Endothelial cell of umbilical vein (primary cell): ENCODE results near the gene TGIF1. TPM values are rescaled to one million over a fixed set of nuclear protein-coding genes. Genes with fewer than 3 reads are reported as not detected.

Experiments used
- BruUV-seq: library from RNA; stranded (reverse); fragments of 400-500 nt; replicated peaks from 2 replicates; lab custom pipeline; 2021; lab: Mats Ljungman, UMichigan
- CTCF ChIA-PET: fragments of 300-600, 350-600 bp; sonication (Branson Sonifier 250); formaldehyde crosslinking; loops from one replicate; lab custom pipeline; 2021; ENCODE audit warnings: antibody characterized with exemption, inconsistent platforms; lab: Charles Lee
- POLR2A ChIA-PET: fragments of 300-600, 350-600 bp; sonication (Branson Sonifier 250); formaldehyde crosslinking; loops from one replicate; lab custom pipeline; 2021; ENCODE audit warnings: antibody characterized with exemption, inconsistent platforms; lab: Charles Lee
- DNase-seq: peaks from one replicate; pipeline ENCODE4 v3.0.0-alpha.2; 2011; ENCODE audit warnings: low read depth, low spot score
- FAIRE-seq: peaks from 2 replicates; lab custom pipeline; 2011; peaks lifted over from hg19 to GRCh38; lab: Jason Lieb, UNC
- H2AFZ ChIP-seq: 2 replicates; pipeline ENCODE4 v1.6.0; 2012; ENCODE audit warnings: low read depth, low read length, control low read depth, inconsistent platforms
- H3K27ac ChIP-seq: 2 replicates; pipeline ENCODE4 v1.5.1; 2011; ENCODE audit warnings: low read depth, mild to moderate bottlenecking, control low read depth, low read length, moderate library complexity; ENCODE audit not compliant: insufficient read depth
- H3K27me3 ChIP-seq, 2 experiments: 2 replicates each; pipeline versions ENCODE4 v1.6.0 to v1.6.1; 2011; ENCODE audit warnings: low read length in 2 of 2, mixed read lengths in 1 of 2; ENCODE audit not compliant: control insufficient read depth in 2 of 2, insufficient read depth in 2 of 2
- H3K36me3 ChIP-seq, 2 experiments: 2 replicates in 1 of 2; 3 replicates in 1 of 2; pipeline ENCODE4 v1.5.1; 2011; ENCODE audit warnings: low read length in 2 of 2, mild to moderate bottlenecking in 1 of 2, moderate library complexity in 1 of 2; ENCODE audit not compliant: control insufficient read depth in 2 of 2, insufficient read depth in 2 of 2; ENCODE audit errors: extremely low read depth in 1 of 2
- H3K4me1 ChIP-seq: 3 replicates; pipeline ENCODE4 v1.5.1; 2011; ENCODE audit warnings: mild to moderate bottlenecking, low read length; ENCODE audit not compliant: control insufficient read depth, insufficient read depth; ENCODE audit errors: extremely low read depth
- H3K4me2 ChIP-seq: 2 replicates; pipeline ENCODE4 v1.6.1; 2011; ENCODE audit warnings: low read length, control low read depth, mixed read lengths; ENCODE audit not compliant: insufficient read depth
- H3K4me3 ChIP-seq, 3 experiments: fragments of 200-600 bp in 1 of 3; sonication (generic), shearing (Covaris generic) in 1 of 3; replicated peaks in 1 of 3; 2 replicates each; pipeline ENCODE4 v1.5.1; 2011 to 2016; ENCODE audit warnings: control low read depth in 3 of 3, low read length in 3 of 3, mild to moderate bottlenecking in 2 of 3, inconsistent platforms in 1 of 3, low read depth in 1 of 3, moderate library complexity in 1 of 3; ENCODE audit not compliant: insufficient read depth in 1 of 3
- H3K79me2 ChIP-seq: 2 replicates; pipeline ENCODE4 v1.6.0; 2012; ENCODE audit warnings: low read length, inconsistent platforms; ENCODE audit not compliant: control insufficient read depth, insufficient read depth
- H3K9ac ChIP-seq: replicated peaks from 2 replicates; pipeline ENCODE3; 2011; ENCODE audit warnings: low read length, control low read depth; ENCODE audit not compliant: insufficient read depth; ENCODE audit errors: extremely low read depth
- H3K9me1 ChIP-seq: replicated peaks from 3 replicates; pipeline ENCODE4 v1.6.0; 2011; ENCODE audit warnings: mild to moderate bottlenecking, low read length; ENCODE audit not compliant: control insufficient read depth, insufficient read depth; ENCODE audit errors: extremely low read depth
- H3K9me3 ChIP-seq: replicated peaks from 2 replicates; pipeline ENCODE4 v1.5.1; 2012; ENCODE audit warnings: low read length, inconsistent platforms; ENCODE audit not compliant: control insufficient read depth, insufficient read depth
- H4K20me1 ChIP-seq: replicated peaks from 2 replicates; pipeline ENCODE3; 2011; ENCODE audit warnings: mild to moderate bottlenecking, low read length; ENCODE audit not compliant: control insufficient read depth, insufficient read depth; ENCODE audit errors: extremely low read depth
- CTCF ChIP-seq, 2 donors: IDR thresholded peaks; 1 replicate in 1 of 2; 2 replicates in 1 of 2; pipeline ENCODE4 v1.5.1; 2011; ENCODE audit warnings: low read length in 2 of 2, mild to moderate bottlenecking in 2 of 2, moderate library complexity in 2 of 2, control low read depth in 1 of 2, inconsistent platforms in 1 of 2, low read depth in 1 of 2; ENCODE audit not compliant: insufficient read depth in 1 of 2; ENCODE audit errors: extremely low read depth in 1 of 2
- FOS ChIP-seq: IDR thresholded peaks from 2 replicates; pipeline ENCODE4 v1.6.1; 2011; ENCODE audit warnings: mild to moderate bottlenecking, low read length, moderate library complexity, borderline replicate concordance; ENCODE audit not compliant: insufficient read depth
- GATA2 ChIP-seq: IDR thresholded peaks from 2 replicates; pipeline ENCODE4 v1.7.0; 2011; ENCODE audit warnings: low read depth, mild to moderate bottlenecking, moderate library complexity, mixed read lengths, low read length; ENCODE audit not compliant: insufficient read length, insufficient read depth
- MAX ChIP-seq: IDR thresholded peaks from 2 replicates; pipeline ENCODE4 v1.6.1; 2011; ENCODE audit not compliant: insufficient read depth, insufficient read length
- MYC ChIP-seq: IDR thresholded peaks from one replicate; pipeline ENCODE4 v1.6.1; 2011; ENCODE audit warnings: mild to moderate bottlenecking, low read depth, low read length
- POLR2A ChIP-seq: IDR thresholded peaks from 2 replicates; pipeline ENCODE4 v1.6.1; 2012; ENCODE audit warnings: low read depth, mild to moderate bottlenecking, control low read depth, low read length
- POLR2AphosphoS5 ChIP-seq: IDR thresholded peaks from 2 replicates; pipeline ENCODE4 v1.6.1; 2012; ENCODE audit warnings: low read depth, mild to moderate bottlenecking, control low read depth, low read length, moderate library complexity; ENCODE audit not compliant: insufficient read depth
- dilution Hi-C: fragments of 300-500 bp; cut with MboI; formaldehyde crosslinking; loops from one replicate; pipeline ENCODE4 v1.15.0; 2019; ENCODE audit warnings: low sequenced_read_pairs; ENCODE audit not compliant: extremely low pct_ligation_motif_present
- intact Hi-C: fragments of 100-400 bp; cut with micrococcal nuclease; formaldehyde crosslinking; loops from one replicate; pipeline ENCODE4 v1.10.0; 2022
- polyA plus RNA-seq, 4 experiments: library from polyadenylated mRNA; depleted of rRNA in 3 of 4; stranded (reverse) in 3 of 4; unstranded in 1 of 4; fragments of >200 nt; gene quantifications; 2 replicates each; pipeline versions ENCODE4 v1.2.1 to v1.2.3, GENCODE V29; 2011 to 2012; ENCODE audit warnings: missing spikeins in 1 of 4
- total RNA-seq: library from RNA; stranded (reverse); gene quantifications from 2 replicates; pipeline ENCODE4 v1.2.3, GENCODE V29; 2021

The TGIF1 gene
- total and polyA plus RNA-seq, 2 donors (not counting 3 experiments of a cell fraction or from before 2014, with no cell fraction given), result 75.6 to 96.6 TPM

GRCh38 chr18:3460823-3461398 is 10.9 kb downstream of the TGIF1 start:
- POLR2A ChIA-PET, result no interaction called here
- no peak overlapping the region for H3K9ac ChIP-seq
- dilution Hi-C loops (loop anchor here (25.0 kb wide), 1 partner anchor 199 kb away; the partner anchor contains the start of gene MYL12B), intact Hi-C loops (no loop called here)
- no peak overlapping the region for H3K27ac ChIP-seq
- CTCF ChIA-PET, result interaction anchor here (1.1 to 5.4 kb wide), 4 partner anchors 21 to 205 kb away, joined by 4 to 42 read pairs (median 7); no protein-coding TSS in a partner anchor
- no TSS peak for BruUV-seq
- peaks cover 18 to 30% of the 10 kb centered on the region in 2 experiments for H3K36me3 ChIP-seq
- no peaks in the 10 kb centered on the region for H3K9me3 ChIP-seq
- no peak overlapping the region for H3K4me2 ChIP-seq
- FAIRE-seq (no peak), DNase-seq (no peak)
- peaks cover 37% of the 10 kb centered on the region for H3K79me2 ChIP-seq
- no peaks in the 10 kb centered on the region for H4K20me1 ChIP-seq
- no peaks in the 10 kb centered on the region for H3K27me3 ChIP-seq
- no peak overlapping the region for H3K4me3 ChIP-seq
- H3K4me1 ChIP-seq, result peaks cover 51% of the 10 kb centered on the region
- TF ChIP-seq FOS, result no peak
- no peak for TF ChIP-seq GATA2
- TF ChIP-seq POLR2AphosphoS5, result no peak
- no peak for TF ChIP-seq MYC
- no peak for TF ChIP-seq POLR2A
- TF ChIP-seq CTCF (IDR thresholded peaks at IDR 0.05; ENCODE audit: extremely low read depth in 1 of 2, insufficient read depth in 1 of 2, low read depth in 1 of 2, low read length in 2 of 2), result no peak
- TF ChIP-seq MAX, result no peak
- H2AFZ ChIP-seq, result no peak overlapping the region
- H3K9me1 ChIP-seq, result no peaks in the 10 kb centered on the region
